ENCODE measurements around the gene ZC3H18. TPM values are rescaled to one million over a fixed set of nuclear protein-coding genes. Genes with fewer than 3 reads are reported as not detected.
"Not testable (repeated sequence)": the region's sequence is repeated elsewhere in the genome, so short reads cannot be mapped to it uniquely, and the experiment has no call there.

Gene ZC3H18
- total RNA-seq, 2 donors from 2014 or later, result 32.6 to 43.7 TPM

DNA sequence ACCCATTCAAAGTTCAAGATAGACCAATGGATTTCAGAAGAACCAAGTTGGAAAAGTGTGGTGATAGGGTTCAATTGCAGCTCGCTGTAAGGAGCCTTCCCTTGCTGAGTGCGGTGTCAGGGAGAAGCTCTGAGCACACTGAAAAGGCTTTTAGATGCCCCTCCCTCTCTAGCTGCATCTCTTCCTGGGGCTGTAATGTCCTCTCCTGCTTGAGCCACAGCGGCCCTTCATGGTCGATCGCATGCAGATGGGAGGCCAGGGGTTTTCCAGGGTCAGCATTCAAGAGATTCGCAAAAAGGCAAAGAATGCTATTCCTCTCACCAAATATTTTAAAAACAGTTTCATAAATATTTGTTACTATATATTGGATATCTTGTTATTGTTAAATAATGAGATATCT, 23.7 kb downstream of the ZC3H18 start:
- DNase-seq (no peak), ATAC-seq (no peak)
- intact Hi-C loops (cut with DNase I, micrococcal nuclease), result no loop called here

DNA sequence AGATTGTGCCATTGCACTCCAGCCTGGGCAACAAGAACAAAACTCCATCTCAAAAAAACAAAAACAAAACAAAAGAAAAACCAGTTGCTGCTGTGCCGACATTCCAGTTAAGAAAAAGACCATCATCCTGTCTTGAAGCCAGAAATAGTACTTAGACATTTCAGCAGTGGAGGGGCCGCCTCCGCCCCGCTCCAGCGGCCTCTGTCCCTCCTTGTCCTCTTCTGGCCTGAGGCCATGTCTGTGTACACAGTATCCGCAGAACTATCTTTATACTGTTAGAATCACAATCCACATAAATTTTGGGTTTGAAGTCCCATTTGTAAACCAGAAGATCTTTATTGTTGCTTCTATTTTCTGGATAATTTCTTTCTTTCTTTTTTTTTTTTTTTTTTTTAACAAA, 24.9 kb downstream of the ZC3H18 start:
- no peak for DNase-seq
- intact Hi-C loops (cut with DNase I, micrococcal nuclease), result no loop called here
- ATAC-seq, result no peak

GRCh38 chr16:88595921-88596320, 25.7 kb downstream of the ZC3H18 start:
- DNase-seq (no peak), ATAC-seq (no peak)
- intact Hi-C loops (cut with DNase I, micrococcal nuclease), result no loop called here

DNA sequence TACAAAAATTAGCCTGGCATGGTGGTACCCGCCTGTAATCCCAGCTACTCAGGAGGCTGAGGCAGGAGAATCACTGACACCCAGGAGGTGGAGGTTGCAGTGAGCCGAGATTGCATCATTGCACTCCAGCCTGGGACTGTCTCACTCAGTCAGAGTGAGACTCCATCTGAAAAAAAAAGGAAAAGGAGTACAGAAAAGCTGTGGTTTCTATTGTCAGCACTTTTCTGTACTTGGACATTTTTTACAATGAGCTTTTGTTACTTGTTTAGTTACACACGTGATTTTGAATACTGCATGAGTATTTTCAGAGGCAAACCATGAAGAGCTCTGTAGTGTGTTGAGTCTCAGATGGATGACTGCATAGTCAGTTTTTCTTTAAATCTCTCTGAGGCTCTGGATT, 26.3 kb downstream of the ZC3H18 start:
- intact Hi-C loops (cut with DNase I, micrococcal nuclease), result no loop called here
- ATAC-seq, result no peak

DNA sequence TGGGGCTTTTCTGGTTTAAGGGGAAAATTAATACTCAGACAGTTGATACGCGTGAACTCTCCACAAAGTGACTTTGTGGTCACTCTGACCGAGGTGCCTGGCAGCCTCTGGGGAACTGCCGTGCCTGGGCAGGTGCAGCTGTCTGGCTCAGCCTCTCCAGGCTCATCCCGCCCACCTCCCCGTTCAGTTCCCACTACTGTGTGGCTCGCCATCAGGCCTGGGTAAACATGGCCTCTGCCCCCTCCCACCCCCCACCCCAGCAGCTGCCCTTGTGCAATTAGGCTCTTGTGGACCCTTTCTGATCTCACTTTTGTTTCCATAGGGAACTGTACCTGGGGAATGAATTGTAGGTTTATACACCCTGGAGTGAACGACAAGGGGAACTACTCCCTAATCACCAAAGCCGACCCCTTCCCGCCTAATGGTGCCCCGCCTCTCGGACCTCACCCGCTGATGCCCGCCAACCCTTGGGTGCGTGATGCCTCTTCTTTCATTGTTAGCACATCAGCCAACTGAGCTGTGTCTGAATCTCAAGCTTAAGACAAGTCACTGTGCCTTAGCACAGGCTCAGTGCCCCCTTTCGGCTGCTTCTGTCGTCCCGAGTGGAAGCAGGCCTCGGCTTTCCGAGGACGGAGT, 27.8 kb downstream of the ZC3H18 start:
- ATAC-seq (no peak), DNase-seq (no peak)
- intact Hi-C loops (cut with DNase I, micrococcal nuclease), result no loop called here

More for the DNA sequence above, 26.3 kb downstream of the ZC3H18 start:
- DNase-seq, result no peak

DNA sequence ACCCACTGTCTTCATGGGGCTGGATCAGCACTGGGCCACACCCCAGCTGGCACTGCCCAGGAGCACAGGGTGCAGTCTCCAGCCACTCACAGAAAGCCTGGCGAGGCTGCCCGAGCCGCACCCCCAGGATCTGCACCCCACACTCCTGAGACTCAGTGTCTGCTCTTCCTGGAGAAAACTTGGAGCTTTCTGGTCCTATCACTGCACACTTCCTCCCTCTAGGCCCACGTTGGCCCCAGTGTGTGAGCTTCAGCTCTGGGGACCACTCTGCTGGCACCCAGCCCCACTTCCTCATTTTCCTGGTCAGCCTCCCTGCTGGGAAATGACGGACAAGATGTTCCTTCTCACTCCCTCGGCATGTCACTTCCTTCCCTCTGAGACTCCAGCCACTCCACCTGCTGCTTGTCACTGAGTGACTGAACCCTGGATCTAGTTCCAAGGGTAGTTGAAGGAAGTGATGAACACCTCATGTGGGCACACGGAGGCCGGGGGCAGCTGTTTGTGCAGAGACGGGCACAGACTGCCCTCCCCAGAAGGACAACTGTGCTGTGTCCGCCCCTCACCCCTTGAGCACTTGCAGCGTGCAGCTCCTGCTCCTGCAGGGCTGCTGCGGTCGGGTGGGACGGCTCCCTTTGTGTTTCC, 29.0 kb downstream of the ZC3H18 start:
- ATAC-seq (peak; percentile 24), DNase-seq (peak; percentile 59 to 68)
- intact Hi-C loops (cut with DNase I, micrococcal nuclease), result no loop called here

- intact Hi-C loops (cut with DNase I, micrococcal nuclease), result no loop called here
- no peak for DNase-seq
- no peak for ATAC-seq
These were observed 29.8 kb downstream of the ZC3H18 start for GRCh38 chr16:88599825-88600538.

DNA sequence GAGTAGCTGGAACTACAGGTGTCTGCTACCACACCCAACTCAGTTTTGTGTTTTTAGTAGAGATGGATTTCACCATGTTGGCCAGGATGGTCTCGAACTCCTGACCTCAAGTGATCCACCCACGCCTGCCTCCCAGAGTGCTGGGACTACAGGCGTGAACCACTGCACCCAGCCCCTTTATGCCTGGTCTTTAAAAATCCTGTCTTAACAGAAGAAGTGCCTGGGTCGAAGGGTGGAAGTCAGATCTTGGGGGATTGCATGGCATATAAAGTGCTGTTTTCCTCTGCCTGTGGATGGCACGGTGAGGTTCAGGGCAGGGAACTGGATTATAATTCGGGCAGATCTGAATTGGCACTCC, 30.3 kb downstream of the ZC3H18 start:
- intact Hi-C loops (cut with DNase I, micrococcal nuclease), result no loop called here
- DNase-seq (no peak), ATAC-seq (no peak)

- DNase-seq (no peak), ATAC-seq (no peak)
- intact Hi-C loops (cut with DNase I, micrococcal nuclease), result no loop called here
These were observed 31.3 kb downstream of the ZC3H18 start for GRCh38 chr16:88601313-88602036.

- no peak for ATAC-seq
- DNase-seq, result no peak
- intact Hi-C loops (cut with DNase I, micrococcal nuclease), result no loop called here
These were observed 31.9 kb downstream of the ZC3H18 start for GRCh38 chr16:88602091-88602490.

DNA sequence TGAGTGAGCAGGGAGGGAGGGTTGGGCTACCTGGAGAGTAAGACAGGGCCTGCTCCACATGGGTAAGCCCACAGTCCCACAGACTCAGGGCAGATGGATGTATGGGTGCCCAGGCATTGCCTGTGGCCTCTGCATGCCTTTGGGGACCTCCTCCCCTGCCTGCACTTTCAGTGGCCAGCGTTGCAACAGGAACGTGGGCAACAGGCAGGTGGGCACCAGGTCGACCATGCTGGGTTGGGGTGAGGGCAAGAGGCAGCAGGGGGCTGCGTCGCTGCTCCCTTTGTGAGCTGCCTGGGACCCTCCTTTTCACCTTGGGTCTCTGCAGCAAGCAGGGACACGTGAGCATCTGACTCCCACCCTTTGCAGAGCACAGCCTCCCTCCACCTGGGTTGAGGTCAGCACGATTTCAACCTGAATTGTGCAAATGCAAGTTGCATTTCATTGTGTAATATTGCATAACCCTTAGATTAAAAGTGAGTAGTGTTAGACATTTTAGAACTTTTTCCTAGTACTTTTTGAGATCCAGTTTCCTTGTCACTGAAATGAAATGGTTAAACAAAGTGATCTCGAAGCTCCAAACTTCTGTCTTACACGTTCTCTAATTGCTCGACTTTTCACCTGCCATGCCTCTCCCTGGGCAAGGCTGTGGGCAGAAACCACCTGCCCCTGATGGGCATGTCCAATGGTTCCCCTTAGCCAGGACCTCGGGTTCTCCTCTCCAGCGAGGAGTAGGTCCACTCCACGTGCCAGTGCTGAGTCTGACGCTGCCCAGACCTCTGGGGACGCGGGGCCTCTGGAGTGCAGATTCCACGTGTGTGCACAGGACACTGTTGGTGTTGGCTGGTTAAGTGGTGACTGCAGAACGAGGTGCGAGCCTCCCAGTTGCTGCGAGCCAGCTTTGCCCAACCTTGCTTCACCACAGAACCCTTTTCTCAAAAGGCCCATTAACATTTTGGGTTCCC, 35.3 kb downstream of the ZC3H18 start:
- intact Hi-C loops (cut with DNase I, micrococcal nuclease), result no loop called here
- DNase-seq (no peak), ATAC-seq (no peak)

DNA sequence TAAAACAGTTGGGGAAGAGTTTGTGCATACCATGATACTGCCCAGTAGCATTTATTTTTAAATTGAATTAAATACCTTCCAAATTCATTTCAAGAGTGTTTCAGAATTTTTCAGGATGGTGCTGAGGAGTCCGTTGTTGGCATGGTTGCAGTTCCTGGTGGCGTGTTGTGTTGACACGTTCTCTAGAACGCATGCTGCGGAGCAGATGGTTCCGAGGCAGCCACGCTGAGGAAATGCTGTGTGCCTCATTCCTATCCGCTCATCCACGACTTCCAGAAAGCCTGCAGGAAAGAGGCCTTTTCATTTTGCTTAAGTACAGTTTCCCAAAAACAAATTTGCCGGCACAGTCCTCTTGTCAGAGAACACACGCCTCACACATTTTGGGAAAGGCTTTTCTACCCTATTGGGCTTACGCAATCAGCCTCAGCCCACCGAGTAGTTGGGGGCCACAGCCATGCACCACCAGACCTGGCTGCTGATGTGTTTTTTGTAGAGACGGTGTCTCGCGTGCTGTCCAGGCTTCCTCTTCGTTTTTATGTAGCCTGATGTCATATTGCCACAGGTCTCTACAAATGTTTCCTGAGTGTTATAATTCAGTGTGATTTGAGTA, 36.0 kb downstream of the ZC3H18 start:
- intact Hi-C loops (cut with DNase I, micrococcal nuclease), result no loop called here
- no peak for DNase-seq
- ATAC-seq, result no peak

DNA sequence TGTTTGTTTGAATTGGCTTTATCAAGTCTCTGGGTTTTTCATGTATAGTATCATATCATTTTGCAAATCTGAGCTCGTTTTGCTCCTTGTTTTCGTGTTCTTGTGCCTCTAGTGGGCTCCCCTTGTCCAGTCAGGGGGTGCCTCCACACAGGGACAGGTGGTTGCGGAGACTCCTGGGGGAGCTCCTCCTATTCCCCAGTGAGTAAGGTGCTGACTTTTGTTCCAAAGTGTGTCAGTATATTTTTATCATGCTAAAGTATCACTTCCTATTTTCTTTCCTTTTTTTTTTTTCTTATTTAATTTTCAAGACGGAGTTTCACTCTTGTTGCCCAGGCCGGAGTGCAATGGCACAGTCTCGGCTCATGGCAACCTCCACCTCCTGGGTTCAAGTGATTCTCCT, 37.9 kb downstream of the ZC3H18 start:
- no peak for ATAC-seq
- intact Hi-C loops (cut with DNase I, micrococcal nuclease), result no loop called here
- no peak for DNase-seq

DNA sequence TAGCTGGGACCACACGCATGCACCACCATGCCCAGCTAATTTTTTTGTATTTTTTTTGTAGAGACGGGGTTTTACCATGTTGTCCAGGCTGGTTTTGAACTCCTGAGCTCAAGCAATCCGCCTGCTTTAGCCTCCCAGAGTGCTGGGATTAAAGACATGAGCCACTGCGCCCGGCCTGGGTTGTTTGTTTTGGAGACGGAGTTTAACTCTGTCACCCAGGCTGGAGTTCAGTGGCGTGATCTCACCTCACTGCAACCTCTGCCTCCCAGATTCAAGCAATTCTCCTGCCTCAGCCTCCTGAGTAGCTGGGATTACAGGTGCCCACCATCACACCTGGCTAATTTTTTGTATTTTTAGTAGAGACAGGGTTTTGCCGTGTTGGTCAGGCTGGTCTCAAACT, 39.2 kb downstream of the ZC3H18 start:
- intact Hi-C loops (cut with DNase I, micrococcal nuclease); ATAC-seq; DNase-seq: not testable (repeated sequence)

- no peak for DNase-seq
- ATAC-seq, result no peak
- intact Hi-C loops (cut with DNase I, micrococcal nuclease), result no loop called here
These were observed 39.9 kb downstream of the ZC3H18 start for GRCh38 chr16:88610080-88610479.

DNA sequence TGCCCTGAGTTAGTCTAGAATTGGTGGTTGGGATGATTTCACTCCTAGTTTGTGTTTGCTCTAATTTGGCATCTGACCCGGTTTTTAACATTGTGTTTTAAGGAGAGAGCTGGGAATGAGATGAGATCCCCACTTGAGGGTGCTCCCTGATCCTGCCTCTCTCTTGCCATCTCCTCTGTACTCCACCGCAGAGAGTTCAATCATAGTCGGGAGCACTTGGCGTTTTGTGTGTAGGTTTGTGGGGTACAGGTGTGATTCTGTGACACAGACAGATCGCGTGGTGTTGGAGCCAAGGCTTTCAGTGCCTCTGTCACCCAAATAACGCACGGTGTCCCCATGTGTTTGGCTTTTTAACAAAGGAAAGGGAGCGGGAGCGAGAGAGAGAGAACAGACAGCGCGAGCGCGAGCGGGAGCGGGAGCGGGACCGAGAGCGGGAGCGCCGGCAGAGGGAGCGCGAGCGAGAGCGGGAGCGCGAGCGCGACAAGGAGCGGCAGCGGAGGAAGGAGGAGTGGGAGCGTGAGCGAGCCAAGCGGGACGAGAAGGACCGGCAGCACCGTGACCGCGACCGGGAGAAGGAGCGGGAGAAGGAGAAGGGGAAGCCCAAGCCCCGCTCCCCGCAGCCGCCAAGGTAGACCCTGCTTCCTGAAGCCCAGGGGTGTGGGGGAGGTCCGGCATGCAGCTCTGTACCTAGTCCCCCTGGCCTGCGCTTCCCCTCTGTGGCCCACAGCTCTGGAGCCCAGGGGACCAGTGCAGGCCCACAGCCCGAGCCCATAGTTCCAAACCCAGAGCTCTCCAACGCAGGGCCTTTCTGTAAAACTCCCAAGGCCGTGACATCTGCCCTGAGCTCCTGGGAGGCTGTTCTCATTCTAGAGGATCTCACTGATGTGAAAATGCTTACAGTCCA, 41.0 kb downstream of the ZC3H18 start:
- no peak for ATAC-seq
- DNase-seq, result no peak
- intact Hi-C loops (cut with DNase I, micrococcal nuclease), result no loop called here

GRCh38 chr16:88613293-88613692, 43.1 kb downstream of the ZC3H18 start:
- intact Hi-C loops (cut with DNase I, micrococcal nuclease), result no loop called here
- no peak for DNase-seq
- ATAC-seq, result no peak

All from left colon (tissue), 2 donors.